VCaP (cell line): ENCODE results near the gene IFITM10.
"Not testable (repeated sequence)": the region's sequence is repeated elsewhere in the genome, so short reads cannot be mapped to it uniquely, and the experiment has no call there.

Experiments
- H3K27ac ChIP-seq: fragments of 450-650 bp; 2 replicates; pipeline ENCODE4 v1.5.1; 2017
- TF ChIP-seq, protein P1 (sequence below): fragments of 450-650 bp; conservative IDR thresholded peaks from 2 replicates; pipeline ENCODE4 v1.5.1; 2017; ENCODE audit warnings: mild to moderate bottlenecking, moderate library complexity

IFITM10 gene

DNA sequence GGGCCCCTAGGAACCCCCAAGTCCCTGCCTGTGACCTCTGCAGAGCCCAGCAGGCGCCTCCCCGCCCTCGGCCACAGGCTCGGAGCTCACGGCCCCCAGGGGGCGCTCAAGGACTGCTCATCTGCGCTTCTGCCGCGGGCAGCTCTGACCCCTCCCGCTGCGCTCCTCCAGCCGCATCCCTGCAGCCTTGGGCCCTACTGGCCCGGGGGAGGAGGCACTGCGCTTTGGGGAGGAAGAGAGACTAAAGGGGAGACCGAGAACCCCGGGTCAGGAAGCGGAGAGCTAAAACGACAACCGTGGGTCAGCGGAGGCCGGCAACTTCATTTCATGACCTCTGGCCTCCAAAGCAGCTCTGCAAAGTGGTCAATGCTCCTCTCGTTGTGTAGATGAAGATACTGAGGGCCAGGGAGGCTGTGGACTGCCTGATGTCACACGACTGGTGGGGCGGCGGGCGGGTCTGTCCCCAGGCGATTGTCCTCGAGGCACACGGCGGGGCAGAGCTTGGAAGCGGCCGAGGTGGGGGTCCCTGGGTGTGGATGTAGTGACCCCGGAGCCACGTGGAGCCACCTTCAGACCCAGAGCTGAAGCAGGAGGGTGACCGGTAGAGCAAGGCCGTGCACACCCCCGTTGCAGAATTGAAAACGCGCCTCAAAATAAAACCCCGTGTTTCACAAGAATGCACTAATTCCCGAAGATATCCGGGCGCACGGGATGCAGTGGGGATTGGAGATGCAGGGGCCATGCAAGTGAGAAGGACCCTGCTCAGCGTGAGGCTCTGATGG, 56.1 kb downstream of the IFITM10 start:
- peak overlapping the region; percentile 80; the same call in 1 of the 2 replicates for H3K27ac ChIP-seq
- TF ChIP-seq, protein P1, sequence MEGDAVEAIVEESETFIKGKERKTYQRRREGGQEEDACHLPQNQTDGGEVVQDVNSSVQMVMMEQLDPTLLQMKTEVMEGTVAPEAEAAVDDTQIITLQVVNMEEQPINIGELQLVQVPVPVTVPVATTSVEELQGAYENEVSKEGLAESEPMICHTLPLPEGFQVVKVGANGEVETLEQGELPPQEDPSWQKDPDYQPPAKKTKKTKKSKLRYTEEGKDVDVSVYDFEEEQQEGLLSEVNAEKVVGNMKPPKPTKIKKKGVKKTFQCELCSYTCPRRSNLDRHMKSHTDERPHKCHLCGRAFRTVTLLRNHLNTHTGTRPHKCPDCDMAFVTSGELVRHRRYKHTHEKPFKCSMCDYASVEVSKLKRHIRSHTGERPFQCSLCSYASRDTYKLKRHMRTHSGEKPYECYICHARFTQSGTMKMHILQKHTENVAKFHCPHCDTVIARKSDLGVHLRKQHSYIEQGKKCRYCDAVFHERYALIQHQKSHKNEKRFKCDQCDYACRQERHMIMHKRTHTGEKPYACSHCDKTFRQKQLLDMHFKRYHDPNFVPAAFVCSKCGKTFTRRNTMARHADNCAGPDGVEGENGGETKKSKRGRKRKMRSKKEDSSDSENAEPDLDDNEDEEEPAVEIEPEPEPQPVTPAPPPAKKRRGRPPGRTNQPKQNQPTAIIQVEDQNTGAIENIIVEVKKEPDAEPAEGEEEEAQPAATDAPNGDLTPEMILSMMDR: peak; percentile 77

DNA sequence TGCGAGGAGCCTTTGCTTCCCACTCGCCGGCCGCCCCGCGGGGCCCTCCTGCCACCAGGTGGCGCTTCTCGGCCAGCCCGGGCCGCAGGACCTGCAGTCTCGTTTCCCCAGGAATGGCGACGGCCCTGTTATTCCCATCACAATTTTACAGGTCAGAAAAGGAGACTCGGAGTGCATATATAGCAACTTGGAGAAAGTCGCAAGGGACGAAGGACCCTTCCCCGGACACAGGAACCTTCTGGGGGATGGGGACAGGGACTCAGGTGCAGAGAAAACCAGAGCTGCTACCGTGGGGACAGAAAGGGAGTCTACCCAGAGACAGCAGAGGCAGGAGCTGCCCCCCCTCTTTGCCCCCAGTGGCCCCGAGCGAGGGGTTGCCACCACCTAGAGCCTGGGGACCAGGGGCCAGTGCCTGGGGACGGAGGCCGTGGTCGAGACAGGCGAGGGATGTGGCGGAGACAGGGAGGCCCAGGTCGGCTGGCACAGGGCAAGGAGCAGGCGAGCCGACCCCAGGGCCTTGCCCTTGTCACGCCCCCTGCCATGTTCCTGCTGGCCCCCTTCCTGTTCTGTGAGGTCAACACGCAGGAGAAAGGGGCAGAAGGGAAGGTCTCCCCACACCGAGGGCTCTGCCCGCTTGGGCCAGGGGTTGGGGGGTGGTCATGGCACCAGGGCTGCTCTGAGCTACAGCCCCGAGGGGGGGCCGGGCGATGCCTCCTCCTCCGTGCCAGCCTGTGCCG, 56.9 kb downstream of the IFITM10 start:
- H3K27ac ChIP-seq: peak overlapping the region; percentile 80
- TF ChIP-seq, protein P1: peak; percentile 96

DNA sequence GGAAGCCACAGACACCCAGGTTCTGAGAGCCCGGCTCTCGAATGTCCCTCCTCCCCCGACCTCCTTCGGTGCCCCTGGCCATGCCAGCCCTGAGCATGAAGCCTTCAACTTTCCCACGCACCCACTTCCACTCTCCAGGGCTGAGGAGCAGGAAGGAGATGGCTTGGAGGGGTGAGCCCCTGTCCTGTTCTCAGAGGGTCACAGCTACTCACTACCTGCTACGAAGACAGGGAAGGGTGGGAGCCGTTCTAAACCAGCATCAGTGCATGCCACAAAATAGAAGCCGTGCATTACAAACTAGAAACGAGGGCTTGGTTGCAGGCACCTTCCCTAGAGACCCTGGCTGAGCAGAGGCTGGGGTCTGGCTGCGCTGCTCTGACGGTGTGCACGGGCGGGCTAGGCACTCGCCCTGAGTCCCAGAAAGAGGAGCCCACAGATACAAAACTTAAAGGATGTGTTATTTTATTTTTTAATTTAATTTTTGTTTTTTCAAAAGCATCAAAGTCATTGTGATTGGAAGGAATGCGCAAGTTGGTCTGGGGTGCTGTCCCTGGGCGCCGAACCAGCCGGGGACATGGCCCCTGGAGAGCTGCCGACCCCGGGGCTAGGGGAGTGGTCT, 57.6 kb downstream of the IFITM10 start:
- peak overlapping the region; percentile 80 for H3K27ac ChIP-seq
- TF ChIP-seq, protein P1: no peak

DNA sequence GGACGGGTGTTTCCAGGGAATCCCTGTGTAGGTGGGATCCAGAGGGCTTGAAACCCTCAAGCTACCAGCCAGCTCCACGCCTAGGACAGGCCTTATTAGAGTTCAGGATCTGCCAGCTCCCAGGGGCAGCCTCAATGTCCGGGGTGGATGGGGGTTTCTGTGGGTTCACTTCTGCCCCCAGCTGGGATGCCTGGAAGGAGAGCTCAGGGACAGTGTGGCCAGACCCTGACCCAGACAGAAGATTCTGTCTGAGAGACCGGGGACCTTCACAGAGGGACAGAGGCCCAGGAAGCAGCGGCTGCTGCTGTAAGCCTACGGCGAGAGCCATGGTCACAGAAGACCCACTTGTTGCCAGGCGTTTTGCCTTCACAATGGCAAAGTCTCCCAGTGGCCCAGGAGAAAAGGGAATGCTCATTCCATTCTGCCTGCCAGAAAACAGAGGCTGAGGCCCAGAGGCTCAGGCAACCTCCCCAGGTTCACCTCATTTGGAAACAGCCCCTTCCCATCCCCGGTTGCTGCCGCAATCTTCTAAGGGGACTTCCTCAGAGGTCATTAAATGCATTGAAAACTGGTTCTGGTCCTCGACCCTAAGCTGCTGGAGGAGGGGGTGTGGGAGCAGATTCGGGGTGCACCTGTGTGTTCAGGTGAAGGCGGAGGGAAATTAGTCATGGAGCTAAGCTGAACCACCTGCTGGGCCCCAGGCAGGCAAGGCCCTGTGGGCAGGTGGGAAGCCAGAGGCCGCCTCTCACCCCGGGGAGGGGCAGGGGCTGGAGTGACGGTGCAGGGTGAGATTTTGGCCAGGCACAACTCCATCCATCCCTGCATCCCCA, 58.3 kb downstream of the IFITM10 start:
- no peak overlapping the region for H3K27ac ChIP-seq
- TF ChIP-seq, protein P1: no peak

DNA sequence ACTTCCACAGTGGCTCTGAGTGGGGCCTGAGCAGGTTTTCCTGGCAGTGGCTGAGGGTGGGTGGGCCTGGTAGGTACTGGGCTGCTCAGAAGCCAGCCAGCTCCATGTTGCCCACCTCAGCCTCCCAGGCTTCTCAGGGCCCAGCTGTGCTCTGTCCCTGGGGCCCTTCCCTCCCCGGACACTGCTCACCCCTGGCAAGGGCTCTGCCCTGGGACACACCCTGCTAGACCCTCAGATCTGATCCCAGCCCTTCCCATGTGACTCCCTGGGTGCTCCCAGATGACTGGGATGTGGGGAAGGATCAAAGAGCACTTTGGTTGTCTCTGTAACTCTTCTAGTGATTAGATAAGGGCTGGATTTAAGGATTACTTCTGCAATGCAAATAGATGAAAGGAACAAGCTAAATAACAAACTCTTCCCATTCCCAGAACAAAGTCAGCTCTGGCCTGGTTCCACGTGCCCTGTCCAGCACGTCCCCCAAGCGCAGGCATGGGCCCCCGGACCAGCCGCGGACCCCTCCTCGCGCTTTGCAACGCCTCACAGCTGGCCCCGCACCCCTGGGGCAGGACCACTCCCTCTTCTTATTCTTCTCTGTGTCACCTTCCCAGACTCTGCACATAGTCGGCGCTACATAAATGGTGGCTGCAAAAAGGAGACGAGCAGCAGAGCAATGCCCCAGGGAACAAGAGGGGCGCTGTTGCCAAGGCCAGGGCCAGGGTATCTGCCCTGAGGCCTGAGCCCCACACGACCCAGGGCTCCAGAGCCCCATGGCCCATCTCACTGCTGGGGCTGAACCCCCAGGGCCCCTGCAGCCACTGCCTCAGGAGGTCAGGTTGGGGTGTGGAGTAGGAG, 59.1 kb downstream of the IFITM10 start:
- H3K27ac ChIP-seq: no peak overlapping the region
- TF ChIP-seq, protein P1: no peak

DNA sequence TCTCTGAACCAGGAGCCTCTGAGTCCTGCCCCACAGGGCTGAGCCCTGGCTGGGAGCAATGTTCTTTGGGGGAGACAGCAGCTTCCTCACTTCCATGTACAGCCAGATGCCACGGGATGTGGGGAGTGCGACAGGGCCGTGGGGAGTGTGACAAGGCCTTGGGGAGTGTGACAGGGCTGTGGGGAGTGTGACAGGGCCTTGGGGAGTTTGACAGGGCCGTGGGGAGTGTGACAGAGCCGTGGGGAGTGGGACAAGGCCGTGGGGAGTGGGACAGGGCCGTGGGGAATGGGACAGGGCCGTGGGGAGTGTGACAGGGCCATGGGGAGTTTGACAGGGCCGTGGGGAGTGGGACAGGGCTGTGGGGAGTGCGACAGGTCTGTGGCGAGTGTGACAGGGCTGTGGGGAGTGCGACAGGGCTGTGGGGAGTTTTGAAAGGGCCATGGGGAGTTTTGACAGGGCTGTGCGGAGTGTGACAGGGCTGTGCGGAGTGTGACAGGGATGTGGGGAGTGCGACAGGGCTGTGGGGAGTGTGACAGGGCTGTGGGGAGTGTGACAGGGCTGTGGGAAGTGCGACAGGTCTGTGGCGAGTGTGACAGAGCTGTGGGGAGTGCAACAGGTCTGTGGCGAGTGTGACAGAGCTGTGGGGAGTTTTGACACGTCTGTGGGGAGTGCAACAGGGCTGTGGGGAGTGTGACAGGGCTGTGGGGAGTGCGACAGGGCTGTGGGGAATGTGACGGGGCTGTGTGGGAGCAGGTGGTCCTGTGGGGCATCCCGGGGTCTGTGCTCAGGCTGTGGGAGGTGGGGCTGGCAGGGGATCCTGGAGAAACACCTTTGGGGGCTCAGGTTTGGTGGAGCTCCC, 60.0 kb downstream of the IFITM10 start:
- no peak overlapping the region for H3K27ac ChIP-seq
- TF ChIP-seq, protein P1: no peak

DNA sequence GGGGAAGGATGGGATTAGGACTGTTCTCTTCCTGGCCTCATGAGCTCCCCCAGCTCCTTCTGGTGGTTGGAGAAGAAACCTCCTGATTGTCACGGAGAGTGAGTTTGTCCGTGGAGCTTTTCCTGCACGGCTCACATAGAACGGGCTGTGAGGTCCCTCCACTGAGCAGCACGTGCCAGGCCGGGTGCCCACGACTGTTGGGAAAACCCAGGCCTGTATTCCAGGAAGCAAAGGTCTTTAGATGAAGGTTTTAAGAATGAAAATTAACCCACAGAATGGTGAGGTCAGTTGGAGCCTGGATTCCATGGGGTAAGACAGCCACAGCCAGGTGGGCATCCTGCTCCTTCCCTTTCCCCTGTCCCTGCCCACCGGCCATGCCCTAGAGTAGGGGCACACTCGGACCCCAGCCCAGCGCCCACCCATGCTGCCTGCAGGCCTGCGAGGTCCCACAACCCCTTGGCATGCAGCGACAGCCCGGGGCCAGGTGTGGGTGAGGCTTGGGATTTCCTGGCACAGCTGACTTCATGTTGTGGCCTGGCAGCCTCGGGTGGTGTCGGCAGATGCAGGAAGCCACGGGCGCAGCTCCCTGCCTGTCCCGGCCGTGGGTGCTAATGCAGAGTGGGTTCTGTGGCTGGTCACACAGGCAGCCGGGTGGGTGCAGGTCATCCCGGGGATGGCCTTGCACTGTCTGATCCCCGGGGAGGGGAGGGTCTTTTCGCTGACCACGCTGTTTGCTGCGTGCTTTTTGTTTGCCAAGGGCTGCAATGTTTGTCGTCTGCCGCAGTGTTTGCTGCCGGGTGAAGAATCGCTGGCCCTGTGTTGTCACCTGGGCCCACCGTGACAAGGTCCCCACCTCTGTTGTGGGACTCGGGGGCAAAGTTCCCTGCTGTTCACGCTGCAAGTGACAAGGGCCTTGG, 60.9 kb downstream of the IFITM10 start:
- not testable (repeated sequence) for H3K27ac ChIP-seq

DNA sequence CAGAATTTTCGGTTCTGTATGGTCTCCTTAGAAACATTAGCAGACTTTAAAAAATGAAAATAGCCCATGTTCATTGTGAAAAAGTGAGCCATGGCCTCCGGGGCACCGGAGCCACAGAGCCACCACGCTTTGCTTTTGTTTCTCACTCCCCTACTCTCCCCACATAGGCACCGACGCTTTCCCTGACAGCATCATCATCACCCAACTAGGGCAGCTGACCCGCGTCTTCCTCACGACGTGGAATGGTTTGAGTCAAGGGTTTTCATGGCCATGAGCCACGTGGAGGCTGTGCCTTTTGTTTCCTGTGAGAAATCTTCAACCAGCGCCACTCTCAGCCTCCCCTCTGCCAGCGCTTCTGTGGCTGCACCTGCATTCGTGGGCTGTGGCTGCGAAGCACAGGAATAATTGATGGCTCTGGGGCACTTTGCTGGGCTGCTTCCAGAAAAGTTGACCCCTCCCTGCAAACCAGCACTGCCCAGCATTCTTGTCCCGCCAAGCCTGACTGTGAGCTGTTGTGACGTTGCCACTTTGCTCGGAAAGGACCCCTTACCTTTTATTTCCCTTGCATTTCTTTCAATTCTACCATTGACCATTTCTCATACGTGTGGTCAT, 62.0 kb downstream of the IFITM10 start:
- not testable (repeated sequence) for H3K27ac ChIP-seq

DNA sequence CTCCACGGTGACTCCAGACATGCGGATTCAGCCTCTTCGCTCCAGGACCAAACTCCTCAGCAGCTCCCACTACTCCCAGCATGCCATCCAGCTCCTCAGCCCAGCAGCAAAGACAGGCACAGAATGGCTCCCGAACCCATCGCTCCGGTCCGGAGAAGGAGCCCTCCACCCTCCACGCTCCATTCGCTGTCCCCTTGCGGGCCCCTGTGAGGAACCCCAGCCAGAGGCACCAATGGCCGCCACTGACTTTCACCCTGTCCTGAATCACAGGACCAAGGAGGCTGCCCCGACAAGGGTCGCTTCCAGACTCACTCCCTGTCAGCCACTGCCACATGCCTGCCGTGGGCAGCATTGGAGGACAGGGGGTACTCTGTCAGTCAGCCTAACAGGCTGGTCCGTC, 64.2 kb downstream of the IFITM10 start:
- H3K27ac ChIP-seq: not testable (repeated sequence)
